Panc1 (cell line): ENCODE measurements around the gene PRUNE2. TPM values are rescaled to one million over a fixed set of nuclear protein-coding genes. Genes with fewer than 3 reads are reported as not detected.

Experiments
- ATAC-seq: fragments of 200-7000 bp; cut with Tn5 transposase; 2 replicates; pipeline ENCODE4 v1.9.1; 2020; ENCODE audit warnings: mild to moderate bottlenecking, moderate library complexity
- BruUV-seq: library from RNA; stranded (reverse); fragments of 400-500 nt; replicated peaks from 2 replicates; lab custom pipeline; 2021; lab: Mats Ljungman, UMichigan
- CTCF ChIA-PET: fragments of 300-600 bp; sonication (Branson Sonifier 250); formaldehyde crosslinking; loops from one replicate; lab custom pipeline; 2022; ENCODE audit warnings: antibody characterized with exemption; lab: Charles Lee
- POLR2A ChIA-PET: fragments of 300-600 bp; sonication (Branson Sonifier 250); formaldehyde crosslinking; loops from one replicate; lab custom pipeline; 2022; ENCODE audit warnings: antibody characterized with exemption; lab: Charles Lee
- DNase-seq: peaks from one replicate; pipeline ENCODE4 v3.0.0-alpha.2; 2010; ENCODE audit warnings: low read depth, low spot score
- H3K27ac ChIP-seq: 2 replicates; pipeline ENCODE4 v1.5.1; 2011; ENCODE audit warnings: mild to moderate bottlenecking, low read length, inconsistent platforms
- H3K27me3 ChIP-seq: fragments of 200-500 bp; sonication (Bioruptor generic); 2 replicates; pipeline ENCODE4 v1.6.0; 2014; ENCODE audit warnings: low read length, inconsistent platforms; ENCODE audit not compliant: control insufficient read depth, insufficient read depth
- H3K36me3 ChIP-seq: fragments of 200-500 bp; sonication (Bioruptor generic); 2 replicates; pipeline ENCODE4 v1.5.1; 2014; ENCODE audit warnings: inconsistent platforms, mild to moderate bottlenecking, low read length, moderate library complexity; ENCODE audit not compliant: control insufficient read depth, insufficient read depth
- H3K4me1 ChIP-seq: 2 replicates; pipeline ENCODE4 v1.5.1; 2011; ENCODE audit warnings: inconsistent platforms, mild to moderate bottlenecking, low read length, moderate library complexity; ENCODE audit not compliant: control insufficient read depth, insufficient read depth
- H3K4me3 ChIP-seq, 2 experiments: 2 replicates each; pipeline ENCODE4 v1.5.1; 2011 to 2012; ENCODE audit warnings: low read depth in 2 of 2, low read length in 2 of 2, mild to moderate bottlenecking in 2 of 2, inconsistent platforms in 1 of 2, moderate library complexity in 1 of 2
- H3K9me3 ChIP-seq: fragments of 200-500 bp; sonication (Bioruptor generic); 2 replicates; pipeline ENCODE4 v1.5.1; 2014; ENCODE audit warnings: low read depth, mild to moderate bottlenecking, inconsistent platforms, low read length, moderate library complexity; ENCODE audit not compliant: control insufficient read depth, insufficient read depth
- POLR2AphosphoS5 ChIP-seq: IDR thresholded peaks from 2 replicates; pipeline ENCODE4 v1.6.1; 2012; ENCODE audit warnings: mild to moderate bottlenecking, low read depth, low read length, moderate library complexity
- SIN3A ChIP-seq: IDR thresholded peaks from 2 replicates; pipeline ENCODE4 v1.6.1; 2012; ENCODE audit warnings: low read depth, mild to moderate bottlenecking, low read length, moderate library complexity, borderline replicate concordance; ENCODE audit not compliant: insufficient read depth
- TCF7L2 ChIP-seq: IDR thresholded peaks from 2 replicates; pipeline ENCODE4 v1.6.1; 2011; ENCODE audit warnings: mild to moderate bottlenecking, low read depth, low read length, inconsistent platforms
- in situ Hi-C: cut with HindIII; loops from 2 replicates; pipeline ENCODE4 v1.10.0; 2016; ENCODE audit warnings: low sequenced_read_pairs, low pct_unique_long_range_greater_than_20kb
- intact Hi-C: fragments of 100-400 bp; cut with micrococcal nuclease; formaldehyde crosslinking; loops from one replicate; pipeline ENCODE4 v1.10.0; 2022; ENCODE audit not compliant: unreplicated experiment
- total RNA-seq: library from RNA; stranded (reverse); gene quantifications from one replicate; pipeline ENCODE4 v1.2.1, GENCODE V29; 2021; ENCODE audit not compliant: unreplicated experiment
- TF ChIP-seq, protein P1 (sequence below): fragments of 450-650 bp; IDR thresholded peaks from 2 replicates; pipeline ENCODE4 v1.5.1; 2017; ENCODE audit warnings: mild to moderate bottlenecking
- TF ChIP-seq, protein P2 (sequence below), 2 experiments: IDR thresholded peaks; 2 replicates each; pipeline ENCODE4 v1.6.1; 2011 to 2012; ENCODE audit warnings: low read depth in 2 of 2, control low read depth in 1 of 2, low read length in 1 of 2, mild to moderate bottlenecking in 1 of 2, moderate library complexity in 1 of 2; ENCODE audit not compliant: insufficient read depth in 1 of 2

Gene PRUNE2
- total RNA-seq, 1 experiment from 2014 or later, result 0.18 TPM

GRCh38 chr9:76761448-76761847, 144.5 kb downstream of the PRUNE2 start:
- POLR2A ChIA-PET, result no interaction called here
- H3K4me1 ChIP-seq, result no peaks in the 10 kb centered on the region
- CTCF ChIA-PET, result no interaction called here
- H3K27ac ChIP-seq, result no peak overlapping the region
- in situ Hi-C loops (no loop called here), intact Hi-C loops (no loop called here)
- H3K4me3 ChIP-seq, result no peak overlapping the region
- H3K27me3 ChIP-seq, result no peaks in the 10 kb centered on the region
- no peaks in the 10 kb centered on the region for H3K36me3 ChIP-seq
- no peaks in the 10 kb centered on the region for H3K9me3 ChIP-seq
- ATAC-seq (no peak), DNase-seq (no peak)
- no TSS peak for BruUV-seq
- TF ChIP-seq, protein P1, sequence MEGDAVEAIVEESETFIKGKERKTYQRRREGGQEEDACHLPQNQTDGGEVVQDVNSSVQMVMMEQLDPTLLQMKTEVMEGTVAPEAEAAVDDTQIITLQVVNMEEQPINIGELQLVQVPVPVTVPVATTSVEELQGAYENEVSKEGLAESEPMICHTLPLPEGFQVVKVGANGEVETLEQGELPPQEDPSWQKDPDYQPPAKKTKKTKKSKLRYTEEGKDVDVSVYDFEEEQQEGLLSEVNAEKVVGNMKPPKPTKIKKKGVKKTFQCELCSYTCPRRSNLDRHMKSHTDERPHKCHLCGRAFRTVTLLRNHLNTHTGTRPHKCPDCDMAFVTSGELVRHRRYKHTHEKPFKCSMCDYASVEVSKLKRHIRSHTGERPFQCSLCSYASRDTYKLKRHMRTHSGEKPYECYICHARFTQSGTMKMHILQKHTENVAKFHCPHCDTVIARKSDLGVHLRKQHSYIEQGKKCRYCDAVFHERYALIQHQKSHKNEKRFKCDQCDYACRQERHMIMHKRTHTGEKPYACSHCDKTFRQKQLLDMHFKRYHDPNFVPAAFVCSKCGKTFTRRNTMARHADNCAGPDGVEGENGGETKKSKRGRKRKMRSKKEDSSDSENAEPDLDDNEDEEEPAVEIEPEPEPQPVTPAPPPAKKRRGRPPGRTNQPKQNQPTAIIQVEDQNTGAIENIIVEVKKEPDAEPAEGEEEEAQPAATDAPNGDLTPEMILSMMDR, result peak; percentile 28; the same call in 1 of the 2 replicates
- no peak for TF ChIP-seq TCF7L2

DNA sequence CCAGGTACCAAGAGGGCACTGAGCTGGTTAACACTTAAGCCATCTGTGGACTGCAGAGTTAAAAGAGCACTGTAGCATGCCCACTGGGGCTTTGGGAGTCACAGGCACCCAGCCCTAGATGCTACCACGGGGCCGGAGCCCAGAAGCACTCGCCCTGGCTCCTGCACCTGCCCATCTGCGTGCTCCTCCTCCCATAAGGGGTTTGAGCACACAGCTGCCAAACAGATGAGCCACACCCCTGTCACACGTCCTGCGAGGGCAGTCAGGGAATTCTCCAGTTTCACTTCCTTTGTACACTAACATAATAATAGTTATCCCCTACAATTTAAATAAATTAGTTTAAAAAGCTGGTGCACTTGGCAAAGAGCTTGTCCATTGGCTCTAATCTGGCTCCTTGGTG, 146.2 kb downstream of the PRUNE2 start:
- in situ Hi-C loops (no loop called here), intact Hi-C loops (loop anchor here (5.0 kb wide), 1 partner anchor 228 kb away; no protein-coding TSS in a partner anchor)
- no peak overlapping the region for H3K4me3 ChIP-seq
- H3K27me3 ChIP-seq, result no peaks in the 10 kb centered on the region
- DNase-seq (no peak), ATAC-seq (no peak)
- no TSS peak for BruUV-seq
- TF ChIP-seq, protein P1, result no peak
- TF ChIP-seq, protein P2, sequence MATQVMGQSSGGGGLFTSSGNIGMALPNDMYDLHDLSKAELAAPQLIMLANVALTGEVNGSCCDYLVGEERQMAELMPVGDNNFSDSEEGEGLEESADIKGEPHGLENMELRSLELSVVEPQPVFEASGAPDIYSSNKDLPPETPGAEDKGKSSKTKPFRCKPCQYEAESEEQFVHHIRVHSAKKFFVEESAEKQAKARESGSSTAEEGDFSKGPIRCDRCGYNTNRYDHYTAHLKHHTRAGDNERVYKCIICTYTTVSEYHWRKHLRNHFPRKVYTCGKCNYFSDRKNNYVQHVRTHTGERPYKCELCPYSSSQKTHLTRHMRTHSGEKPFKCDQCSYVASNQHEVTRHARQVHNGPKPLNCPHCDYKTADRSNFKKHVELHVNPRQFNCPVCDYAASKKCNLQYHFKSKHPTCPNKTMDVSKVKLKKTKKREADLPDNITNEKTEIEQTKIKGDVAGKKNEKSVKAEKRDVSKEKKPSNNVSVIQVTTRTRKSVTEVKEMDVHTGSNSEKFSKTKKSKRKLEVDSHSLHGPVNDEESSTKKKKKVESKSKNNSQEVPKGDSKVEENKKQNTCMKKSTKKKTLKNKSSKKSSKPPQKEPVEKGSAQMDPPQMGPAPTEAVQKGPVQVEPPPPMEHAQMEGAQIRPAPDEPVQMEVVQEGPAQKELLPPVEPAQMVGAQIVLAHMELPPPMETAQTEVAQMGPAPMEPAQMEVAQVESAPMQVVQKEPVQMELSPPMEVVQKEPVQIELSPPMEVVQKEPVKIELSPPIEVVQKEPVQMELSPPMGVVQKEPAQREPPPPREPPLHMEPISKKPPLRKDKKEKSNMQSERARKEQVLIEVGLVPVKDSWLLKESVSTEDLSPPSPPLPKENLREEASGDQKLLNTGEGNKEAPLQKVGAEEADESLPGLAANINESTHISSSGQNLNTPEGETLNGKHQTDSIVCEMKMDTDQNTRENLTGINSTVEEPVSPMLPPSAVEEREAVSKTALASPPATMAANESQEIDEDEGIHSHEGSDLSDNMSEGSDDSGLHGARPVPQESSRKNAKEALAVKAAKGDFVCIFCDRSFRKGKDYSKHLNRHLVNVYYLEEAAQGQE (IDR thresholded peaks at IDR 0.05; ENCODE audit: insufficient read depth in 1 of 2, low read depth in 2 of 2, low read length in 1 of 2), result no peak
- TF ChIP-seq SIN3A (no peak), TCF7L2 (no peak), POLR2AphosphoS5 (no peak)
- no peaks in the 10 kb centered on the region for H3K9me3 ChIP-seq
- H3K4me1 ChIP-seq, result no peaks in the 10 kb centered on the region
- no peaks in the 10 kb centered on the region for H3K36me3 ChIP-seq
- CTCF ChIA-PET, result no interaction called here
- POLR2A ChIA-PET, result no interaction called here
- no peak overlapping the region for H3K27ac ChIP-seq
